Stomach smooth muscle (tissue), 2 donors: ENCODE measurements around the gene RAB17.
"Not testable (repeated sequence)": the region's sequence is repeated elsewhere in the genome, so short reads cannot be mapped to it uniquely, and the experiment has no call there.

Source experiments
- H3K27ac ChIP-seq: one replicate; pipeline ENCODE4 v1.7.0; 2013; ENCODE audit warnings: mild to moderate bottlenecking, low read length, inconsistent platforms
- H3K27me3 ChIP-seq, 2 donors: one replicate each; pipeline ENCODE4 v1.7.0; 2013; ENCODE audit warnings: low read length in 2 of 2; ENCODE audit not compliant: insufficient read depth in 2 of 2, control insufficient read depth in 1 of 2
- H3K36me3 ChIP-seq, 2 donors: one replicate each; pipeline ENCODE4 v1.7.0; 2013; ENCODE audit warnings: low read length in 2 of 2; ENCODE audit not compliant: control insufficient read depth in 2 of 2, insufficient read depth in 2 of 2
- H3K4me1 ChIP-seq: one replicate; pipeline ENCODE4 v1.7.0; 2013; ENCODE audit warnings: low read length; ENCODE audit not compliant: control insufficient read depth, insufficient read depth
- H3K4me3 ChIP-seq, 2 donors: one replicate each; pipeline ENCODE4 v1.7.0; 2013; ENCODE audit warnings: low read length in 2 of 2
- H3K9ac ChIP-seq, 2 donors: one replicate each; pipeline ENCODE4 v1.7.0; 2013; ENCODE audit warnings: low read length in 2 of 2, mild to moderate bottlenecking in 1 of 2
- H3K9me3 ChIP-seq, 2 donors: one replicate each; pipeline ENCODE4 v1.7.0; 2013; ENCODE audit warnings: low read length in 2 of 2; ENCODE audit not compliant: control insufficient read depth in 2 of 2
- donor health status: healthy.
- donor health status: Pancreatic carcinoma.

RAB17 gene

GRCh38 chr2:237597196-237598145 lies 6.9 kb upstream of the RAB17 start:
- H3K27me3 ChIP-seq = no peaks in the 10 kb centered on the region
- peaks cover 66% of the 10 kb centered on the region for H3K4me1 ChIP-seq
- no peak overlapping the region for H3K9ac ChIP-seq
- H3K36me3 ChIP-seq = no peaks in the 10 kb centered on the region
- no peaks in the 10 kb centered on the region for H3K9me3 ChIP-seq
- no peak overlapping the region for H3K27ac ChIP-seq
- H3K4me3 ChIP-seq = no peak overlapping the region

- Histone ChIP-seq H3K4me3 (no peak overlapping the region), H3K36me3 (no peaks in the 10 kb centered on the region), H3K27me3 (no peaks in the 10 kb centered on the region), H3K9ac (no peak overlapping the region), H3K9me3 (no peaks in the 10 kb centered on the region), H3K27ac (peak overlapping the region; percentile 6), H3K4me1 (peaks cover 63% of the 10 kb centered on the region)
These were observed 6.1 kb upstream of the RAB17 start for GRCh38 chr2:237596520-237597195.

GRCh38 chr2:237595829-237596519 lies 5.4 kb upstream of the RAB17 start:
- H3K27me3 ChIP-seq, H3K36me3 ChIP-seq, H3K4me3 ChIP-seq, H3K9me3 ChIP-seq, H3K9ac ChIP-seq: not testable (repeated sequence)
- H3K4me1 ChIP-seq = peaks cover 63% of the 10 kb centered on the region
- H3K27ac ChIP-seq = peak overlapping the region; percentile 74

- H3K27me3 ChIP-seq = no peaks in the 10 kb centered on the region
- H3K4me1 ChIP-seq = peaks cover 56% of the 10 kb centered on the region
- no peaks in the 10 kb centered on the region for H3K9me3 ChIP-seq
- H3K9ac ChIP-seq = no peak overlapping the region
- H3K36me3 ChIP-seq = no peaks in the 10 kb centered on the region
- peak overlapping the region in 1 of 2 donors; percentile 35 for H3K4me3 ChIP-seq
- H3K27ac ChIP-seq = peak overlapping the region; percentile 74
These were observed 4.0 kb upstream of the RAB17 start for GRCh38 chr2:237594514-237594871.

GRCh38 chr2:237593596-237594320 lies 3.2 kb upstream of the RAB17 start:
- no peaks in the 10 kb centered on the region for H3K27me3 ChIP-seq
- H3K36me3 ChIP-seq = no peaks in the 10 kb centered on the region
- no peaks in the 10 kb centered on the region for H3K9me3 ChIP-seq
- peak overlapping the region; percentile 74 for H3K27ac ChIP-seq
- no peak overlapping the region for H3K4me3 ChIP-seq
- peaks cover 49% of the 10 kb centered on the region for H3K4me1 ChIP-seq
- H3K9ac ChIP-seq = no peak overlapping the region

GRCh38 chr2:237593036-237593435 lies 2.5 kb upstream of the RAB17 start:
- no peak overlapping the region for H3K4me3 ChIP-seq
- no peaks in the 10 kb centered on the region for H3K27me3 ChIP-seq
- no peaks in the 10 kb centered on the region for H3K9me3 ChIP-seq
- no peaks in the 10 kb centered on the region for H3K36me3 ChIP-seq
- H3K4me1 ChIP-seq = peaks cover 42% of the 10 kb centered on the region
- peak overlapping the region; percentile 74 for H3K27ac ChIP-seq
- H3K9ac ChIP-seq = no peak overlapping the region

GRCh38 chr2:237592425-237592980 lies 2.0 kb upstream of the RAB17 start:
- no peaks in the 10 kb centered on the region for H3K9me3 ChIP-seq
- H3K27ac ChIP-seq = peak overlapping the region; percentile 74
- no peaks in the 10 kb centered on the region for H3K27me3 ChIP-seq
- H3K36me3 ChIP-seq = no peaks in the 10 kb centered on the region
- peaks cover 42% of the 10 kb centered on the region for H3K4me1 ChIP-seq
- H3K4me3 ChIP-seq = no peak overlapping the region
- H3K9ac ChIP-seq = no peak overlapping the region

GRCh38 chr2:237591141-237591881 lies 777 bp upstream of the RAB17 start:
- Histone ChIP-seq H3K27ac (no peak overlapping the region), H3K9me3 (no peaks in the 10 kb centered on the region), H3K36me3 (no peaks in the 10 kb centered on the region), H3K4me1 (peaks cover 42% of the 10 kb centered on the region), H3K9ac (no peak overlapping the region), H3K27me3 (no peaks in the 10 kb centered on the region), H3K4me3 (peak overlapping the region in 1 of 2 donors; percentile 15)

- Histone ChIP-seq H3K27ac (no peak overlapping the region), H3K36me3 (no peaks in the 10 kb centered on the region), H3K4me3 (no peak overlapping the region), H3K9ac (no peak overlapping the region), H3K9me3 (no peaks in the 10 kb centered on the region), H3K4me1 (peaks cover 17% of the 10 kb centered on the region), H3K27me3 (no peaks in the 10 kb centered on the region)
These were observed 2.4 kb downstream of the RAB17 start for GRCh38 chr2:237588044-237588696.
